Hematopoietic multipotent progenitor cell treated with erythropoietin and hydrocortisone succinate and interleukin-3 and kit ligand, for 6 days (in vitro differentiated cells): ENCODE data around the gene CAPZB.
"Not testable (repeated sequence)": the region's sequence is repeated elsewhere in the genome, so short reads cannot be mapped to it uniquely, and the experiment has no call there.

ENCODE experiments used
- DNase-seq: peaks from one replicate; pipeline ENCODE4 v3.0.0-alpha.2; 2015

The CAPZB gene

DNA sequence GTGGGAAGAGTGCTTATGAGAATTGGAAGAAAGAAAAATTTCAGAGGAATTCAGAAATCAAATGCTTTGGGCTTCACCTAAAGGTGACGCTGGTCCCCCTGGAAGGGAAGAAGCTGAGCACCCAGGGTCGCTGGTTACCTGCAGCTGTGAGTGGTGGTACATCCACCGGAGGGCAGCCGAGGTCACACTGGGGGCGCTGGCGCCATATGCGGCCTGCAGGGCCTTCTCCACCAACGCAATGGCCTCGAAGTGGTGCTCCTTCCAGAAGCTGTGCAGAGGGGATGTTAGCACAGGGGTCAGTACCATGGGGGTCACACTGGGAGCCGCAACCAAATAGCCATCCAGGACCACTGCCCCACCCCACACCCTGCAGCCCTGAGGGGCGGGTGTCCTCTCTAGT is 179.5 kb downstream of the CAPZB start:
- no peak for DNase-seq

DNA sequence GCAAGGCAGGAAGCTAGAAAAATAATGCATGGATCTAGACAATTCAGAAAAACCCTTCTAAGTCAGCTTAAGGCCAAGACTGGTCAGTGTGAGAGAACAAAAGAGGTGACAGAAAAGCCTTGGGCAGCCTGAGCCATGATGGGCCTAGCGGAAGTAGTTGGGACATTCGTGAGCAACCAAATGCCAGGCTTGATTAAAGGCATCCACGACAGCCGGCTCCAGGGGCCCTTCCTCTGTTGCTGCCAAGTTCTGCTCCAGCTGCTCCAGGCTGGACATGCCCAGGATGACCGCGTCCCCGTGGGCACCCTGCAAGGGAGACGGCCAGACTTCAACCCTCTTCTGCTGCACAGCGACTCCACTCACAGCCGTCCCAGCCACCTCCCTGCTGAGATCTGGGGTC is 181.3 kb downstream of the CAPZB start:
- not testable (repeated sequence) for DNase-seq

DNA sequence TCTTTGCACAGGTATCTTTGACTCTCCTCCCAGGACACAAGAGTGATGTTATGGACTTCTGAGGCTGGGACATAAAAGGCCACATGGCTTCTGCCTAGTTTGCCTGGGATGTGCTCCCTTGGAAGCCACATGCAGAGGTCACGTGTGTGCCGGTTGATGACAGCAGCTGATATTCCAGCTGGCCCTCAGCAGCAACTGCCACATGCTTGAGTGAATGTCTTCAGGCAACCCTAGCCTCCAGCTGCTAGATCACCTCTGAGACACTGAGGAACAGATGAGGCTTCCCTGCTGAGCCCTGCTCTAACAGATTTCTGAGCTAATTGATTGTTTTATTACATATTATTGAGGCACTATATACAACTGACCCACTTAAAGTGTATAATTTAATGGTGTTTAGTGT is 185.1 kb downstream of the CAPZB start:
- DNase-seq, result no peak

DNA sequence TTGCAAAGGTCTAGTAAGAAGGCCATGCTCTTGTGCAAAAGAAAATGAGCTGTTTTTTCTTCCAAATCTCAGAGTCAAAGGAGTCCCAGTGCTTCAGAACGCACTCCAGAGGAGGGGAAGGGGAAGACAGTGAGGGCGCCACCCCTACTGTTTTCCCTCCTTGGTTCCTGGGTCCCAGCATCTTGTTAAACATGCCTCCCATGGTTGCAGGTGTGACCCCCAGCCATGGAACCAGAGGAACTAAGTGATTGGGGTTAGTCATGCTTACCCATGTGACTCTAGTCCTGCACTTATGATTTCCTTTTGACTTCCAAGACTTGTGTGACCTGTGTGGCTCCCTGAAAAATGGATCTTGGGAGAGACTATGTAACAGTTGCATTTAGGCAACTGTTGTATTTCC is 190.7 kb downstream of the CAPZB start:
- DNase-seq, result no peak

DNA sequence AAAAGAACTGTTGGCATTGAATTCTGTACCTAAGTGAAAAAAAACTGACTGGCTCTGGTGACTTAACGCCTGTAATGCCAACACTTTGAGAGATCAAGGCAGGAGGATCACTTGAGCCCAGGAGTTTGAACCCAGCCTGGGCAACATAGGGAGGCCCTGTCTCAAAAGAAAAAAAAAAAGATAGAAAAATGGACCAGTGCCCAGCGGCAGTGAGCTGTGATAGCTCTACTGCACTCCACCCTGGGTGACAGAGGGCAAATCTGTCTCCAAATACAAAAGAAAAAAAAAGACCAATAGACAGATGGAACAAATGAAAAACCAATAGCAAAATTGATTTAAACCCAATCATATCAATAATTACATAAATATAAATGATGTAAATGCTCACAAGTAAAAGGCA is 196.1 kb downstream of the CAPZB start:
- DNase-seq, result no peak
